ENCODE data around the gene DUSP5.

The DUSP5 gene

DNA sequence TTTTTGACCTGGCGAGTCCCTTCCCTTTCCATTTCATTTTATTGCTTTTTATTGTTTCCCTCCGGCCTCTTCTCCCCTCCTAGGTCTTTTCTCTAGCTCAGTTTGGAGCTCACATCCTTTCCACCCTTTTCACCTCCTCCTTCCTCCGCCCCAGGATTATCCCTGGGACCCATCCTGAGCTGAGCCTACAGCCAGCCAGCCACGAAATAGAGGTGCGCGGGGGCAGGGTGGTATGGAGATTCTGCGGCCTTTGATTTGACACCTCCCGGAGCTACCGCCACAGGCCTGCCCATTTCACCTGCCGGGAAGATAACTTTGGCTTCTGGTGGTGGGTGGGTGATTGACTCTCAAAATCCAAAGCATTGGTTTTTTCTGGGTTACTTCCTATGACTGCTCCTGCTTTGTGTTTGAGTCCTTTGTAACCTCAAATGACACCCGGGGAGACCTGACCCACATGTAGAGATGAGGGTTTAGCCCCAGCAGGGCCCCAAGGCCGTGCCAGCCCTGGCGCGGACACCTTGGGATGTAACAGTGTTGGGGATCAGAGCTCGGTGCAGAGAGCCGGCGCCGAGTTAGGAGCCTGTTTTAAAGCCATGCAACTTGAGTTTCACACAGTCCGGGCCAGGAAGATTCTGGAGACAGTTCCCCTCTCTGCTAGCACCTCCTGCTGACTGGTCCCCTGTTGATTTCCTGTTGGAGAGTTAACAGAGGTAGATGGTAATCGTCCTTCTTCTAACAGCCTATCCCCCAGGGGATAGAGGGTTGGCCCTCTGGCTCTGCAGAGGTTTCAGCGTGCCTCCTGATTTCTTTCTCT lies 1.5 kb downstream of the DUSP5 start:
- peaks cover 13% of the 10 kb centered on the region for H3K4me1 ChIP-seq (ENCODE audit: control insufficient read depth, low read depth, low read length)
- DNase-seq: peak; percentile 96

DNA sequence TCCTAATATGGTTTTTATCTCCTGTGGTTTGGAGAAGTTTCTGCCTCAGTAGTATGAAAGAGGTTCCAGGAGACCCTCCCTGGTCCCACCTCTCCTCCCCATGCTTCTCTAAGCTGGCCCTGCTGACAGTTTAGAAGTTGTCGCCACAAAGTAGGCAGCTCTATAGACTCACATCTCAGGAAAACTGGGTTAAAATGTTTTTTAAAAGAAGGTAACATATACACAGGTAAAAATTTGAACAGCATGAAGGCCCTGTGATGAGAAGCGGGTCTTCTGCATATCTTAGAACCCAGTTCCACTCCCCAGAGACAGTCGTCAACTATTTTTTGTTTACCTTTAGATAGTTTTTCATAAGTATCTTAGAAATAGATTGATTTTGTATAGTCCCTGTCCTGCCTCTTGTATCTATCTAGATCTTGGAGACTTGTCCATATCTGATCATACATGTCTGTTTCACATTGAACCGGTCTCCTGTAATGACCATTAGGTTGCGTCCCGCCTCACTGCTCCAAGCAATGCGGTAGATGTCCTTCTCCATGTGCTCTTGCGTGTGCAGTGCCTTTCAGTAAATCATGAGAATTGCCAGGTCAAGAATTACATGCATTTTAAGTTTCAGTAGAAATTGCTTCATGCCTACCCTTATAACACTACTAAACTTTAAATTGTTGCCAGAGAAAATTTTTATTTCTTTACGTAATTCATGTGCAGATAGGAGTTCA lies 2.2 kb downstream of the DUSP5 start:
- H2BK5ac ChIP-seq (ENCODE audit: low read length): peak overlapping the region; percentile 56
- H3K79me1 ChIP-seq (ENCODE audit: low read length): peaks cover 20% of the 10 kb centered on the region
- no peak overlapping the region for H3K23ac ChIP-seq (ENCODE audit: low read length)
- peak overlapping the region; percentile 93 for H3K9ac ChIP-seq (ENCODE audit: low read length)
- H3K36me3 ChIP-seq (ENCODE audit: control insufficient read depth, insufficient read depth, low read length): peaks cover 11% of the 10 kb centered on the region
- peaks cover 9% of the 10 kb centered on the region for H3K4me1 ChIP-seq (ENCODE audit: control insufficient read depth, low read depth, low read length)
- H3K27me3 ChIP-seq (ENCODE audit: insufficient read depth, low read length, poor library complexity): no peaks in the 10 kb centered on the region
- H2AK5ac ChIP-seq (ENCODE audit: low read length): no peak overlapping the region
- WGBS (ENCODE audit: extremely low coverage, insufficient coverage, low lambda C conversion rate): no CpG with 5 or more reads among the region's 9 CpGs
- peaks cover 78% of the 10 kb centered on the region for H3K79me2 ChIP-seq (ENCODE audit: control insufficient read depth, insufficient read depth, low read length)
- peak overlapping the region; percentile 63 for H3K4ac ChIP-seq (ENCODE audit: low read depth, low read length)
- H3K4me2 ChIP-seq (ENCODE audit: low read length): peak overlapping the region; percentile 35
- H2BK15ac ChIP-seq (replicated peaks; ENCODE audit: low read depth): no peak overlapping the region
- H4K8ac ChIP-seq (ENCODE audit: low read depth, low read length): no peak overlapping the region
- no peak overlapping the region for H4K5ac ChIP-seq (ENCODE audit: low read length)
- H3K18ac ChIP-seq (ENCODE audit: low read length): peak overlapping the region; percentile 81
- H3K56ac ChIP-seq (ENCODE audit: low read length): peak overlapping the region; percentile 92
- no peak for DNase-seq
- peak overlapping the region; percentile 64 for H3K4me3 ChIP-seq (ENCODE audit: low read length)
- H2BK120ac ChIP-seq (ENCODE audit: low read depth, low read length): peak overlapping the region; percentile 39
- peak overlapping the region; percentile 65 for H3K27ac ChIP-seq (ENCODE audit: low read depth, low read length)

More for the DNA sequence above, 1.5 kb downstream of the DUSP5 start:
- Histone ChIP-seq H2BK5ac (ENCODE audit: low read length) (peak overlapping the region; percentile 60), H3K27ac (ENCODE audit: low read depth, low read length) (peak overlapping the region; percentile 88), H3K27me3 (ENCODE audit: insufficient read depth, low read length, poor library complexity) (no peaks in the 10 kb centered on the region), H3K4ac (ENCODE audit: low read depth, low read length) (peak overlapping the region; percentile 77), H3K79me1 (ENCODE audit: low read length) (peaks cover 14% of the 10 kb centered on the region), H3K4me2 (ENCODE audit: low read length) (peak overlapping the region; percentile 47), H3K56ac (ENCODE audit: low read length) (peak overlapping the region; percentile 93), H3K9ac (ENCODE audit: low read length) (peak overlapping the region; percentile 93), H3K4me3 (ENCODE audit: low read length) (peak overlapping the region; percentile 64), H3K18ac (ENCODE audit: low read length) (peak overlapping the region; percentile 97), H3K79me2 (ENCODE audit: control insufficient read depth, insufficient read depth, low read length) (peaks cover 71% of the 10 kb centered on the region), H3K36me3 (ENCODE audit: control insufficient read depth, insufficient read depth, low read length) (peaks cover 5% of the 10 kb centered on the region), H2AK5ac (ENCODE audit: low read length) (no peak overlapping the region), H4K8ac (ENCODE audit: low read depth, low read length) (no peak overlapping the region), H2BK120ac (ENCODE audit: low read depth, low read length) (peak overlapping the region; percentile 75), H2BK15ac (replicated peaks; ENCODE audit: low read depth) (peak overlapping the region; percentile 86), H3K23ac (ENCODE audit: low read length) (peak overlapping the region; percentile 48), H4K5ac (ENCODE audit: low read length) (no peak overlapping the region)
- WGBS (ENCODE audit: extremely low coverage, insufficient coverage, low lambda C conversion rate): no CpG with 5 or more reads among the region's 21 CpGs

DNA sequence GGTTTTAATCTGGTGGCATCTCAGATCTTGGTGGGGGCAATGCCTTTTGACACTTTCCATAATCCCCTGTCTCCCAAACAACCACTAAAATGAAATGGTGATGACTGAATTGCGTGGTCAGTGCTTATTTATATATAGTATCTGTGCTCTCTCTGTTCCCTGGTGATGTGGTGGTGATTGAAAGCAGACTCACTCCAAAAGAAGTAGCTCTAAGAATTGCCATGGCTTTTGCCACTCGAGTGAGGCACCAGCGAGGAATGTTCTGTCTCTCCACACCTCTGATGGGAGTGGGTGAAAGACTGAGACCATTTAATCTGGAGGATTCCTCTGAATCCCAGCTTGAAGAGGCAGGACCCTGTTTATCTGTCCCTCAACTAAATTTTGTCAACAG lies 2.8 kb downstream of the DUSP5 start:
- Histone ChIP-seq H2BK5ac (ENCODE audit: low read length) (peak overlapping the region; percentile 87), H3K18ac (ENCODE audit: low read length) (peak overlapping the region; percentile 43), H3K4ac (ENCODE audit: low read depth, low read length) (no peak overlapping the region), H3K4me3 (ENCODE audit: low read length) (no peak overlapping the region), H3K27ac (ENCODE audit: low read depth, low read length) (peak overlapping the region; percentile 16), H3K79me1 (ENCODE audit: low read length) (peaks cover 25% of the 10 kb centered on the region), H4K8ac (ENCODE audit: low read depth, low read length) (no peak overlapping the region), H4K5ac (ENCODE audit: low read length) (no peak overlapping the region), H3K9ac (ENCODE audit: low read length) (peak overlapping the region; percentile 93), H2AK5ac (ENCODE audit: low read length) (no peak overlapping the region), H2BK15ac (replicated peaks; ENCODE audit: low read depth) (no peak overlapping the region), H3K79me2 (ENCODE audit: control insufficient read depth, insufficient read depth, low read length) (peaks cover 84% of the 10 kb centered on the region), H3K23ac (ENCODE audit: low read length) (no peak overlapping the region), H3K4me1 (ENCODE audit: control insufficient read depth, low read depth, low read length) (peaks cover 9% of the 10 kb centered on the region), H3K56ac (ENCODE audit: low read length) (peak overlapping the region; percentile 92), H3K4me2 (ENCODE audit: low read length) (peak overlapping the region; percentile 35), H3K36me3 (ENCODE audit: control insufficient read depth, insufficient read depth, low read length) (peaks cover 13% of the 10 kb centered on the region), H3K27me3 (ENCODE audit: insufficient read depth, low read length, poor library complexity) (no peaks in the 10 kb centered on the region), H2BK120ac (ENCODE audit: low read depth, low read length) (no peak overlapping the region)
- peak; percentile 73 for DNase-seq
- no CpG with 5 or more reads among the region's 3 CpGs for WGBS (ENCODE audit: extremely low coverage, insufficient coverage, low lambda C conversion rate)

DNA sequence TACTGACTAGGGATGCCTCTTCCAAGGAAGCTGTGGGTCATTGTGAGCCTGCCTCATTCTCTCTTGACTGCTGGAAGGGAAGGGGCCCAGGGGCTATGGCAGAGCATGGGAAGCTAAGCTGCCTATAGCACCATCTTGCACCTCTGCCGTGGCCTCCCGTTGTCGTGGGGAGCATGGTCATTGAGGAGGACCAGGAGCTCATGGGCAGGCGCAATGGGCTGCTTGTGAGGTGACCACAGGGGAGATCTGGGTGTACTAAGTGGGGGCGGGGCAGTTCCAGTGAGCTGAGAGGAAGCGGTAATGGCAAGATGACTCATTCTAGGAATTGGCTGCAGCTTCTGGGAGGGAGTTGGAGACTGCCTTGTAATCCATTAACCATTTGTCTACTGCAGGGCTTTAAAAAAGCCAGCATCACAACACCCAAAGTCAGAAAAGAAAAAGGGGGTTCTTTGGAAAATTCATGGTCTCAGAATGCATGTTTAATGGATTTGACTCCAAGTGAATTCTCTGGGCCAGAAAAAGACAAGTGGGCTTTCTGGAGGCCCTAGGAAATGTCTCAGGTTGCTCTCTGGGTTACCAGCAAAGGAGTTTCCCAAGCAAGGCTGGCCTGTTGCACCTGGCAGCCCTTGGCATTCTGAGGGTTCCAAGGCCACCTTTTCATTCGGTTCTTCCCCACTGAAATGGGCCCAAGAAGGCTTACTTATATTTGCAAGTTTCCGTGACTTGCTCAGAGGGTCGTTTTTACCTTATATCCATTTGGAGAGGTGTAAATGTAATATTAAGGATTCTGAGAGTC lies 3.6 kb downstream of the DUSP5 start:
- Histone ChIP-seq H3K27me3 (ENCODE audit: insufficient read depth, low read length, poor library complexity) (no peaks in the 10 kb centered on the region), H3K4ac (ENCODE audit: low read depth, low read length) (peak overlapping the region; percentile 76), H3K36me3 (ENCODE audit: control insufficient read depth, insufficient read depth, low read length) (peaks cover 13% of the 10 kb centered on the region), H4K5ac (ENCODE audit: low read length) (no peak overlapping the region), H2BK15ac (replicated peaks; ENCODE audit: low read depth) (no peak overlapping the region), H3K23ac (ENCODE audit: low read length) (peak overlapping the region; percentile 54), H3K27ac (ENCODE audit: low read depth, low read length) (peak overlapping the region; percentile 72), H3K9ac (ENCODE audit: low read length) (peak overlapping the region; percentile 93), H3K4me2 (ENCODE audit: low read length) (peak overlapping the region; percentile 43), H2BK120ac (ENCODE audit: low read depth, low read length) (peak overlapping the region; percentile 14), H3K79me1 (ENCODE audit: low read length) (peaks cover 29% of the 10 kb centered on the region), H3K4me1 (ENCODE audit: control insufficient read depth, low read depth, low read length) (peaks cover 9% of the 10 kb centered on the region), H2BK5ac (ENCODE audit: low read length) (peak overlapping the region; percentile 87), H2AK5ac (ENCODE audit: low read length) (peak overlapping the region; percentile 60), H3K18ac (ENCODE audit: low read length) (peak overlapping the region; percentile 75), H3K56ac (ENCODE audit: low read length) (peak overlapping the region; percentile 92), H3K79me2 (ENCODE audit: control insufficient read depth, insufficient read depth, low read length) (peaks cover 90% of the 10 kb centered on the region), H4K8ac (ENCODE audit: low read depth, low read length) (no peak overlapping the region), H3K4me3 (ENCODE audit: low read length) (peak overlapping the region; percentile 9)
- WGBS (ENCODE audit: extremely low coverage, insufficient coverage, low lambda C conversion rate): no CpG with 5 or more reads among the region's 9 CpGs
- DNase-seq: peak; percentile 96

DNA sequence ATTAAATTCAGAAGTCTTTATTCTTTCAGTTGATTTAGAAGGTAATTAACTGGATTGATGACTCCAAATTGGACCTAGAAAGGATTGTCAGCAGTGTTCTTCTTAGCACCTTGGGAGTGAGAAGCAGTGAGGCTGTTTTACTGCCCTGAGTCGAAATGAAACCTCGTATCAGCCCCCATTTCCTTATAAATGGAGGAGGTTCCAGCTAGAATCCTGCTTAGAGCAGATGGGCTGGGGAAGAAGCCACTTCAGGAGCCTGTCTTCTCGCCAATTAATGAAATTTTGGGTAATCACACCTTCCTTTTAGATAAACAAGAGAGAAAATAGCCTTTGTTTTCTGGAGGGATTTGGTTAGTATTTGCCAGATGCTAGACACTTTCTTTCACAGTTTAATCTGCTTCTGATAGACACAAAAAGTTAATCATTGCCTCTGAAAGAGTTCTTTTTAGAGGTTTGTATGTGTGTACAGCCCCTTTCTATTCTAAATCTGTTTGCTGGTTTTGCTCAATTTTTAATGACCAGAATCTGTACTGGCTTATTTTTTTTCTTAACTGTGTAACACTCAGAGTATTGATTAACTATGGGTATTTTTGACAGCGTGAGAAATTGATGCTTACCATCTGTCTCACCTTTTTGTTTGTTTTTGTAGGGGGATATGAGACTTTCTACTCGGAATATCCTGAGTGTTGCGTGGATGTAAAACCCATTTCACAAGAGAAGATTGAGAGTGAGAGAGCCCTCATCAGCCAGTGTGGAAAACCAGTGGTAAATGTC lies 4.6 kb downstream of the DUSP5 start:
- Histone ChIP-seq H3K18ac (ENCODE audit: low read length) (no peak overlapping the region), H3K27ac (ENCODE audit: low read depth, low read length) (no peak overlapping the region), H3K23ac (ENCODE audit: low read length) (no peak overlapping the region), H2BK5ac (ENCODE audit: low read length) (peak overlapping the region; percentile 1), H4K5ac (ENCODE audit: low read length) (no peak overlapping the region), H3K4me3 (ENCODE audit: low read length) (no peak overlapping the region), H2BK15ac (replicated peaks; ENCODE audit: low read depth) (no peak overlapping the region), H3K4me2 (ENCODE audit: low read length) (no peak overlapping the region), H3K79me2 (ENCODE audit: control insufficient read depth, insufficient read depth, low read length) (peaks cover 89% of the 10 kb centered on the region), H2BK120ac (ENCODE audit: low read depth, low read length) (no peak overlapping the region), H3K9ac (ENCODE audit: low read length) (peak overlapping the region; percentile 15), H3K79me1 (ENCODE audit: low read length) (peaks cover 31% of the 10 kb centered on the region), H2AK5ac (ENCODE audit: low read length) (no peak overlapping the region), H3K56ac (ENCODE audit: low read length) (peak overlapping the region; percentile 80), H3K4me1 (ENCODE audit: control insufficient read depth, low read depth, low read length) (peaks cover 9% of the 10 kb centered on the region), H3K4ac (ENCODE audit: low read depth, low read length) (no peak overlapping the region), H4K8ac (ENCODE audit: low read depth, low read length) (no peak overlapping the region), H3K27me3 (ENCODE audit: insufficient read depth, low read length, poor library complexity) (no peaks in the 10 kb centered on the region), H3K36me3 (ENCODE audit: control insufficient read depth, insufficient read depth, low read length) (peaks cover 20% of the 10 kb centered on the region)
- no CpG with 5 or more reads among the region's 6 CpGs for WGBS (ENCODE audit: extremely low coverage, insufficient coverage, low lambda C conversion rate)
- no peak for DNase-seq
